Ishikawa (cell line): ENCODE measurements around the gene PARD3B.

Source experiments
- CEBPB ChIP-seq: IDR thresholded peaks from 2 replicates; pipeline ENCODE4 v1.6.1; 2012
- CREB1 ChIP-seq: IDR thresholded peaks from 2 replicates; pipeline ENCODE4 v1.6.1; 2012; ENCODE audit warnings: low read depth
- EGR1 ChIP-seq: IDR thresholded peaks from 2 replicates; pipeline ENCODE4 v1.6.1; 2012
- EP300 ChIP-seq: IDR thresholded peaks from 2 replicates; pipeline ENCODE4 v1.6.1; 2012; ENCODE audit warnings: borderline replicate concordance
- FOXM1 ChIP-seq: IDR thresholded peaks from 2 replicates; pipeline ENCODE4 v1.6.1; 2012; ENCODE audit warnings: low read depth, borderline replicate concordance
- MAX ChIP-seq: IDR thresholded peaks from 2 replicates; pipeline ENCODE4 v1.6.1; 2012
- NFIC ChIP-seq: IDR thresholded peaks from 2 replicates; pipeline ENCODE4 v1.6.1; 2012
- RAD21 ChIP-seq: IDR thresholded peaks from 2 replicates; pipeline ENCODE4 v1.6.1; 2012; ENCODE audit warnings: low read depth
- TAF1 ChIP-seq: IDR thresholded peaks from 2 replicates; pipeline ENCODE4 v1.6.1; 2012; ENCODE audit warnings: low read depth, mild to moderate bottlenecking
- TCF12 ChIP-seq: IDR thresholded peaks from 2 replicates; pipeline ENCODE4 v1.6.1; 2012; ENCODE audit warnings: low read depth
- TEAD4 ChIP-seq: IDR thresholded peaks from 2 replicates; pipeline ENCODE4 v1.6.1; 2012
- YY1 ChIP-seq: IDR thresholded peaks from 2 replicates; pipeline ENCODE4 v1.6.1; 2012; ENCODE audit warnings: low read depth
- ZBTB7A ChIP-seq: IDR thresholded peaks from 2 replicates; pipeline ENCODE4 v1.6.1; 2012; ENCODE audit warnings: low read depth
- TF ChIP-seq, protein P1 (sequence below): IDR thresholded peaks from 2 replicates; pipeline ENCODE4 v1.6.1; 2012; ENCODE audit warnings: low read depth, mild to moderate bottlenecking
- TF ChIP-seq, protein P2 (sequence below): IDR thresholded peaks from 2 replicates; pipeline ENCODE4 v1.6.1; 2012

PARD3B gene

DNA sequence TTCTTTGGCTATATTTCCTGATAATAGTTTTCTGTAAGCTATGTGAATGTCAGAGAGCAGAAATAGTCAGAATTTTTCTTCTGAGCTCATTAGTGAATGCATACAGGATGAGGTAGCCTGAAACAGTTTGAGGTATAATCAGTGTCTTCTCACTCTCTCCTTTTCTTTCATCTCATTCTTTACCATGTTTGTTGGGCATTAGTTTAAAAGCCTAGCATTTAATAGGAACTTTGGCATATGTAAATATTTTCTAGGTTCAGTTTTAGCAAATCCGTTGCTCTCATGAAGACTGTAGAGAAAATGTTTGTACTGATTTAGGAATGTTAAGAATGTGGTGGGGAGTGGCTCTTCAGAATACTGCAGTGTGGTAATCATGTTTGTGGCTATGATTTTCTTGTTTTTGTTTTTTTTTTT is 119.4 kb downstream of the PARD3B start:
- TF ChIP-seq MAX (no peak), EP300 (no peak), NFIC (no peak), EGR1 (no peak), CEBPB (peak; percentile 28; the same call in 1 of the 2 replicates), FOXM1 (no peak), ZBTB7A (no peak), CREB1 (no peak), TEAD4 (peak; percentile 88), YY1 (no peak), TCF12 (no peak)
- TF ChIP-seq, protein P1, sequence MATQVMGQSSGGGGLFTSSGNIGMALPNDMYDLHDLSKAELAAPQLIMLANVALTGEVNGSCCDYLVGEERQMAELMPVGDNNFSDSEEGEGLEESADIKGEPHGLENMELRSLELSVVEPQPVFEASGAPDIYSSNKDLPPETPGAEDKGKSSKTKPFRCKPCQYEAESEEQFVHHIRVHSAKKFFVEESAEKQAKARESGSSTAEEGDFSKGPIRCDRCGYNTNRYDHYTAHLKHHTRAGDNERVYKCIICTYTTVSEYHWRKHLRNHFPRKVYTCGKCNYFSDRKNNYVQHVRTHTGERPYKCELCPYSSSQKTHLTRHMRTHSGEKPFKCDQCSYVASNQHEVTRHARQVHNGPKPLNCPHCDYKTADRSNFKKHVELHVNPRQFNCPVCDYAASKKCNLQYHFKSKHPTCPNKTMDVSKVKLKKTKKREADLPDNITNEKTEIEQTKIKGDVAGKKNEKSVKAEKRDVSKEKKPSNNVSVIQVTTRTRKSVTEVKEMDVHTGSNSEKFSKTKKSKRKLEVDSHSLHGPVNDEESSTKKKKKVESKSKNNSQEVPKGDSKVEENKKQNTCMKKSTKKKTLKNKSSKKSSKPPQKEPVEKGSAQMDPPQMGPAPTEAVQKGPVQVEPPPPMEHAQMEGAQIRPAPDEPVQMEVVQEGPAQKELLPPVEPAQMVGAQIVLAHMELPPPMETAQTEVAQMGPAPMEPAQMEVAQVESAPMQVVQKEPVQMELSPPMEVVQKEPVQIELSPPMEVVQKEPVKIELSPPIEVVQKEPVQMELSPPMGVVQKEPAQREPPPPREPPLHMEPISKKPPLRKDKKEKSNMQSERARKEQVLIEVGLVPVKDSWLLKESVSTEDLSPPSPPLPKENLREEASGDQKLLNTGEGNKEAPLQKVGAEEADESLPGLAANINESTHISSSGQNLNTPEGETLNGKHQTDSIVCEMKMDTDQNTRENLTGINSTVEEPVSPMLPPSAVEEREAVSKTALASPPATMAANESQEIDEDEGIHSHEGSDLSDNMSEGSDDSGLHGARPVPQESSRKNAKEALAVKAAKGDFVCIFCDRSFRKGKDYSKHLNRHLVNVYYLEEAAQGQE, result no peak
- TF ChIP-seq, protein P2, sequence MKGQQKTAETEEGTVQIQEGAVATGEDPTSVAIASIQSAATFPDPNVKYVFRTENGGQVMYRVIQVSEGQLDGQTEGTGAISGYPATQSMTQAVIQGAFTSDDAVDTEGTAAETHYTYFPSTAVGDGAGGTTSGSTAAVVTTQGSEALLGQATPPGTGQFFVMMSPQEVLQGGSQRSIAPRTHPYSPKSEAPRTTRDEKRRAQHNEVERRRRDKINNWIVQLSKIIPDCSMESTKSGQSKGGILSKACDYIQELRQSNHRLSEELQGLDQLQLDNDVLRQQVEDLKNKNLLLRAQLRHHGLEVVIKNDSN, result no peak

DNA sequence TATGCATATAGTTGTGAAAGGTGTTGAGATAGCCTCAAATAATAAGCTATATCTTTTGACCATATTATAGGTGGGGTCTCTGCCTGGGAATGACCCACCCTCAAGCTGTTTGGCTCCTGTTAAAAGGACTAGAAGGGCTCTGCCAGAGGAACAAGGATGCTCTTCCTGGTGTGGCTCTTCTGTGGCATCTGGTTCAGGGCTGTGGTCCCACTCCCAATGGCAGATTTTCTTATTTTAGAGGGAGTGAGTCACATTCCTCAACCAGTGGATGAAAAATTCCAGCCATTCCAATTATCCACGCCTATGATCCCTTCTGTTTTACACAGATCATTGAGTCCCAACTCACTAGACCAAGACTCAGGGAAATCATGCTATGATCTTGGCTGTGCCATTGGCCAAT is 119.9 kb downstream of the PARD3B start:
- TF ChIP-seq ZBTB7A (no peak), EP300 (peak; percentile 83), CEBPB (no peak), NFIC (peak; percentile 63), TCF12 (peak; percentile 71), RAD21 (no peak), FOXM1 (peak; percentile 41; the same call in 1 of the 2 replicates), TEAD4 (peak; percentile 96)
- TF ChIP-seq, protein P1, result no peak

DNA sequence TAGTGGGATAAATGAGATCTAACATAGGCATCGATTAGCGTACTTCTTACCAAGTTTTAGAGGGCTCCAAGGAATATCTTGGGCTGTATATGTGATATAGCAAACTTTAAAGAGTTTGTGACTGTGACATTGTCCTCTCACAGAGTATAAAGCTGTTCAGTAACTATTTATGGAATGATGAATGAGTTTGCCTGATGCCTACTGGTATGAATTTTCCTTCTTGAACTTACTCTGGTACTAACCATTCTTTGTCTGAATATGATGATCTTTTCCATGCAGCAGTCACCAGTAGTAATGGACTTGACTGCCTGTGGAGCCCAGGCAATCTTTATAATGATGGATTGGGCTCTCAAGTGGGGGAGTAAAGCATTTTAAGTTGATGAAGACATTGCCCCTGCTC is 120.5 kb downstream of the PARD3B start:
- TF ChIP-seq NFIC (no peak), CREB1 (no peak), EGR1 (no peak), MAX (no peak), FOXM1 (no peak), EP300 (no peak), YY1 (no peak), ZBTB7A (no peak), RAD21 (no peak), TEAD4 (no peak), TCF12 (no peak), CEBPB (no peak), TAF1 (no peak)
- TF ChIP-seq, protein P2, result no peak
- TF ChIP-seq, protein P1, result no peak

GRCh38 chr2:204667990-204668389 is 122.7 kb downstream of the PARD3B start:
- TF ChIP-seq TCF12 (no peak), FOXM1 (no peak), CREB1 (no peak), NFIC (no peak), MAX (no peak)
- TF ChIP-seq, protein P1, result no peak
- TF ChIP-seq, protein P2, result no peak
